ENCODE data around the gene IFFO2.

IFFO2 gene

GRCh38 chr1:18856435-18856834, 100.0 kb downstream of the IFFO2 start:
- no peak for TF ChIP-seq ZFX (IDR thresholded peaks at IDR 0.05; ENCODE audit: borderline replicate concordance)
- no peak overlapping the region for H3K27ac ChIP-seq

- no peak overlapping the region for H3K27ac ChIP-seq
- TF ChIP-seq CTCF (IDR thresholded peaks at IDR 0.05) (no peak), ZFX (IDR thresholded peaks at IDR 0.05; ENCODE audit: borderline replicate concordance) (no peak)
Measured at GRCh38 chr1:18855573-18855972, 100.9 kb downstream of the IFFO2 start.

GRCh38 chr1:18854331-18855025, 102.0 kb downstream of the IFFO2 start:
- no peak overlapping the region for H3K27ac ChIP-seq
- TF ChIP-seq CTCF (IDR thresholded peaks at IDR 0.05), result peak; percentile 67
- TF ChIP-seq ZFX (IDR thresholded peaks at IDR 0.05; ENCODE audit: borderline replicate concordance), result no peak

All from 22Rv1 (cell line).